ENCODE measurements around the gene HPS1.

DNA sequence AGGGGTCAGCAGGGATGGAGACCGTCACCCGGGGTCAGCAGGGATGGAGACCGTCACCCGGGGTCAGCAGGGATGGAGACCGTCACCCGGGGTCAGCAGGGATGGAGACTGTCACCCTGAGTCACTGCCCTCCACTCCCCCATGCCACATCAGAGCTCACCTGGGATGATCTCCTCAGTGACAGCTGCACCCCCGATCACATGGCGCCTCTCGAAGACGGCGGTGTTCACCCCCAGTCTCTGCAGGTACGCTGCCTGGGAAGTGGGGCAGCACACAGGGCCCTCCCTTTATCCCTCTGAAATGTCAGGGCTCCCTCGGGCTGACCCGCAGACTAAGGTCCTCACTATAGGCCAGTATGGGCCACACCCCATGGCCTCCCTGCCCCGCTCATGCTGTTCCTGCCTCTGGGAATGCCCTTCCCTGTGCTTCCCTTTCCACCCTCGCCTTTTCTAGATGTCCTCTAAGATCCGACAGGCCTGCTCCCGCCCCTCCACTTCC is 38.9 kb downstream of the HPS1 start:
- TF ChIP-seq CHD1 (IDR thresholded peaks at IDR 0.05; ENCODE audit: low read depth, low read length) (no peak), CREB1 (IDR thresholded peaks at IDR 0.05) (no peak), SRF (IDR thresholded peaks at IDR 0.05; ENCODE audit: low read depth, low read length) (no peak), CTCF (IDR thresholded peaks at IDR 0.05; ENCODE audit: control extremely low read depth in 1 of 3, insufficient read depth in 1 of 3, low read depth in 1 of 3, low read length in 3 of 3) (no peak), TEAD4 (IDR thresholded peaks at IDR 0.05; ENCODE audit: low read depth, low read length) (no peak), NRF1 (IDR thresholded peaks at IDR 0.05; ENCODE audit: low read depth, low read length) (no peak), SUZ12 (IDR thresholded peaks at IDR 0.05; ENCODE audit: low read length) (no peak), YY1 (IDR thresholded peaks at IDR 0.05; ENCODE audit: low read depth, low read length) (no peak)
- TF ChIP-seq, protein P1, sequence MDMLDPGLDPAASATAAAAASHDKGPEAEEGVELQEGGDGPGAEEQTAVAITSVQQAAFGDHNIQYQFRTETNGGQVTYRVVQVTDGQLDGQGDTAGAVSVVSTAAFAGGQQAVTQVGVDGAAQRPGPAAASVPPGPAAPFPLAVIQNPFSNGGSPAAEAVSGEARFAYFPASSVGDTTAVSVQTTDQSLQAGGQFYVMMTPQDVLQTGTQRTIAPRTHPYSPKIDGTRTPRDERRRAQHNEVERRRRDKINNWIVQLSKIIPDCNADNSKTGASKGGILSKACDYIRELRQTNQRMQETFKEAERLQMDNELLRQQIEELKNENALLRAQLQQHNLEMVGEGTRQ (IDR thresholded peaks at IDR 0.05; ENCODE audit: low read length): no peak

Data from H1 (cell line).